ENCODE results near the gene ZNF683.

DNA sequence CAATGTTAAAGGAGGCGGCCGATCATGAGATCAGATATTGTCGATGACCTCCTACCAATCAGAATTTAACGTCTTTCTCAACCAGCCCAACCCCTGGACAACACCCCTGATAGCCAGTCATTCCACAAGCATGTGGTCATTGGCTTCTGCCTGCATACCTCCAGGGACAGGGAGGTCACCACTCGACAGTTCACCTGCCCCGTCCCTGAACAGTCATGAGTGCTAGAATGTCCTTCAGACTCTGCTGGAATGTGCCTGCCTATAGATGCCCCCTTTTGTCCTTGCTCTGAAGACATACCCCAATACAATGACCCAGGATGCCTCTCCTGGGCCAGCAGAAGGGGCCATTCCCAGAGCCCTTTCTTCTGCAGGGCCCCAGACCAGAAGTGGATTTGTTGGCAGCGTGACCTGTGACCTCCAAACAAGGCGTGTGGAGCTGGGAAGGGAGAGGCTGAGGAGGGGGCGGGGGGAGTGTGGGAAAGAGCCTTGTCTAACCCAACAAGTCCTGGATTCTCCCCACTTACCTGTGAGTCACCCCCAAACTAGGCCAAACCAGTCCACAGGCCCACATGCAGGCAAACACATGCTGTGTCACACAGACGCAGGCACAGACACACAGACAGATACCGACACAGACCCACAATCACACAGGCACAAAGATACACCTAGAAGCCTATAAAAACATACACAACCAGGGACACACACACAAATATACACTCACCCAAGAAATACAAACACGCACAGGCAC lies 20.8 kb downstream of the ZNF683 start:
- TF ChIP-seq POLR2A (IDR thresholded peaks at IDR 0.05) = no peak
- TF ChIP-seq, protein P1, sequence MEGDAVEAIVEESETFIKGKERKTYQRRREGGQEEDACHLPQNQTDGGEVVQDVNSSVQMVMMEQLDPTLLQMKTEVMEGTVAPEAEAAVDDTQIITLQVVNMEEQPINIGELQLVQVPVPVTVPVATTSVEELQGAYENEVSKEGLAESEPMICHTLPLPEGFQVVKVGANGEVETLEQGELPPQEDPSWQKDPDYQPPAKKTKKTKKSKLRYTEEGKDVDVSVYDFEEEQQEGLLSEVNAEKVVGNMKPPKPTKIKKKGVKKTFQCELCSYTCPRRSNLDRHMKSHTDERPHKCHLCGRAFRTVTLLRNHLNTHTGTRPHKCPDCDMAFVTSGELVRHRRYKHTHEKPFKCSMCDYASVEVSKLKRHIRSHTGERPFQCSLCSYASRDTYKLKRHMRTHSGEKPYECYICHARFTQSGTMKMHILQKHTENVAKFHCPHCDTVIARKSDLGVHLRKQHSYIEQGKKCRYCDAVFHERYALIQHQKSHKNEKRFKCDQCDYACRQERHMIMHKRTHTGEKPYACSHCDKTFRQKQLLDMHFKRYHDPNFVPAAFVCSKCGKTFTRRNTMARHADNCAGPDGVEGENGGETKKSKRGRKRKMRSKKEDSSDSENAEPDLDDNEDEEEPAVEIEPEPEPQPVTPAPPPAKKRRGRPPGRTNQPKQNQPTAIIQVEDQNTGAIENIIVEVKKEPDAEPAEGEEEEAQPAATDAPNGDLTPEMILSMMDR (IDR thresholded peaks at IDR 0.05) = no peak

Data from tibial nerve (tissue), 3 donors.